ENCODE data around the gene MYL10. TPM values are rescaled to one million over a fixed set of nuclear protein-coding genes. Genes with fewer than 3 reads are reported as not detected.

MYL10 gene
- total RNA-seq, 1 donor from 2014 or later, result not detected

- no peak overlapping the region for H3K27ac ChIP-seq
- peaks cover 5% of the 10 kb centered on the region for H3K9me3 ChIP-seq
- no peaks in the 10 kb centered on the region for H3K36me3 ChIP-seq
- peak; percentile 52 to 61 for DNase-seq (ENCODE audit: extremely low spot score in 2 of 2)
- H3K27me3 ChIP-seq, result no peaks in the 10 kb centered on the region
- TF ChIP-seq, protein P1, sequence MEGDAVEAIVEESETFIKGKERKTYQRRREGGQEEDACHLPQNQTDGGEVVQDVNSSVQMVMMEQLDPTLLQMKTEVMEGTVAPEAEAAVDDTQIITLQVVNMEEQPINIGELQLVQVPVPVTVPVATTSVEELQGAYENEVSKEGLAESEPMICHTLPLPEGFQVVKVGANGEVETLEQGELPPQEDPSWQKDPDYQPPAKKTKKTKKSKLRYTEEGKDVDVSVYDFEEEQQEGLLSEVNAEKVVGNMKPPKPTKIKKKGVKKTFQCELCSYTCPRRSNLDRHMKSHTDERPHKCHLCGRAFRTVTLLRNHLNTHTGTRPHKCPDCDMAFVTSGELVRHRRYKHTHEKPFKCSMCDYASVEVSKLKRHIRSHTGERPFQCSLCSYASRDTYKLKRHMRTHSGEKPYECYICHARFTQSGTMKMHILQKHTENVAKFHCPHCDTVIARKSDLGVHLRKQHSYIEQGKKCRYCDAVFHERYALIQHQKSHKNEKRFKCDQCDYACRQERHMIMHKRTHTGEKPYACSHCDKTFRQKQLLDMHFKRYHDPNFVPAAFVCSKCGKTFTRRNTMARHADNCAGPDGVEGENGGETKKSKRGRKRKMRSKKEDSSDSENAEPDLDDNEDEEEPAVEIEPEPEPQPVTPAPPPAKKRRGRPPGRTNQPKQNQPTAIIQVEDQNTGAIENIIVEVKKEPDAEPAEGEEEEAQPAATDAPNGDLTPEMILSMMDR (IDR thresholded peaks at IDR 0.05), result no peak
- TF ChIP-seq POLR2A (IDR thresholded peaks at IDR 0.05) (no peak), POLR2AphosphoS5 (IDR thresholded peaks at IDR 0.05; ENCODE audit: insufficient read depth in 1 of 2, low read depth in 1 of 2) (no peak)
- H3K4me3 ChIP-seq, result no peak overlapping the region
- H3K4me1 ChIP-seq, result no peaks in the 10 kb centered on the region
- intact Hi-C loops (cut with DNase I), result no loop called here
Observed at GRCh38 chr7:101581891-101582290, 47.2 kb downstream of the MYL10 start.

GRCh38 chr7:101580596-101580995 is 48.5 kb downstream of the MYL10 start:
- no peaks in the 10 kb centered on the region for H3K4me1 ChIP-seq
- H3K27me3 ChIP-seq, result no peaks in the 10 kb centered on the region
- no peak overlapping the region for H3K4me3 ChIP-seq
- intact Hi-C loops (cut with DNase I), result no loop called here
- peak; percentile 37 to 84 for DNase-seq (ENCODE audit: extremely low spot score in 2 of 2)
- peaks cover 5% of the 10 kb centered on the region for H3K9me3 ChIP-seq
- no peaks in the 10 kb centered on the region for H3K36me3 ChIP-seq
- H3K27ac ChIP-seq, result no peak overlapping the region
- TF ChIP-seq POLR2A (IDR thresholded peaks at IDR 0.05) (no peak), POLR2AphosphoS5 (IDR thresholded peaks at IDR 0.05; ENCODE audit: insufficient read depth in 1 of 2, low read depth in 1 of 2) (no peak)
- TF ChIP-seq, protein P1 (IDR thresholded peaks at IDR 0.05), result no peak

GRCh38 chr7:101578552-101578951 is 50.5 kb downstream of the MYL10 start:
- H3K4me3 ChIP-seq, result no peak overlapping the region
- TF ChIP-seq, protein P1 (IDR thresholded peaks at IDR 0.05), result no peak
- TF ChIP-seq POLR2AphosphoS5 (IDR thresholded peaks at IDR 0.05; ENCODE audit: insufficient read depth in 1 of 2, low read depth in 1 of 2) (no peak), POLR2A (IDR thresholded peaks at IDR 0.05) (no peak)
- H3K4me1 ChIP-seq, result no peaks in the 10 kb centered on the region
- intact Hi-C loops (cut with DNase I), result no loop called here
- no peaks in the 10 kb centered on the region for H3K27me3 ChIP-seq
- H3K27ac ChIP-seq, result no peak overlapping the region
- H3K9me3 ChIP-seq, result peaks cover 3% of the 10 kb centered on the region
- DNase-seq (ENCODE audit: extremely low spot score in 2 of 2), result no peak
- H3K36me3 ChIP-seq, result no peaks in the 10 kb centered on the region

DNA sequence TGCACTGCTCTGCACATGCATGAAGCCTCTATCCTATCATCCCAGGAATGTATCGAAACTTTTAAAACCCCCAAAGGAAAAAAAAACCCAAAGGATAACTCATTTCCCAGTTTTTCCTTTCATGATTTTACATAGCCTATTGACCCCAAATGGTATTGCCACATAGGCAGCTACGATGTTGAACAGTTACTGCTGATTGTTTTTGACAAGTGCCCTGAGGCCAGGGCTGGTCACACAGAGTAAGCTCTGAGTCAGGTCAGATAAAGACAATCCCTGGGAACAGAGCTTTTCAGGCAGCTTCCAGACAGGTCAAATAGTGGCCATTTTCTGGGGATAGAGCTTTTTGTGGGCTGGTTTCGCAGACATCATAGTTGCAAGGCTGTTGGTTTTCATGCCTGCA is 52.1 kb downstream of the MYL10 start:
- intact Hi-C loops (cut with DNase I), result no loop called here
- H3K27me3 ChIP-seq, result no peaks in the 10 kb centered on the region
- TF ChIP-seq POLR2AphosphoS5 (IDR thresholded peaks at IDR 0.05; ENCODE audit: insufficient read depth in 1 of 2, low read depth in 1 of 2), result no peak
- TF ChIP-seq, protein P1 (IDR thresholded peaks at IDR 0.05), result no peak
- no peak for TF ChIP-seq POLR2A (IDR thresholded peaks at IDR 0.05)
- H3K36me3 ChIP-seq, result no peaks in the 10 kb centered on the region
- H3K4me3 ChIP-seq, result no peak overlapping the region
- H3K4me1 ChIP-seq, result no peaks in the 10 kb centered on the region
- peak in 1 of 2 donors; percentile 2 for DNase-seq (ENCODE audit: extremely low spot score in 2 of 2)
- H3K27ac ChIP-seq, result no peak overlapping the region
- H3K9me3 ChIP-seq, result no peaks in the 10 kb centered on the region

DNA sequence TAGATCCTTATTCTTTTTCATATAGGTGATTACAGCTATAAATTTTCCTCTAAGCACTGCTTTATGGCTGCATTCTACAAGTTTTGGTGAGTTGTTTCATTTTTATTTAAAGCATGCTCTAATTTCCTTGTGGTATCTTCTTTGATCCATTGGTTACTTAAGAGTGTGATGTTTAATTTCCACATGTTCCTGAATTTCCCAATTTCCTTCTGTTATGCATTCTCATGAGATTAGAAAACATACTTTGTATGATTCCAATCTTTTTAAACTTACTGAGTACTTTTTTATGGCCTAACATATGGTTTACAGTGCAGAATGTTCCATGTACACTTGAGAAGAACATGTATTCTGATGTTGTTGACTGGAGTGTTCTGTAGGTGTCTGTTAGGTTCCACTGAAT is 53.4 kb downstream of the MYL10 start:
- no peak for DNase-seq (ENCODE audit: extremely low spot score in 2 of 2)
- no peaks in the 10 kb centered on the region for H3K27me3 ChIP-seq
- no peaks in the 10 kb centered on the region for H3K36me3 ChIP-seq
- TF ChIP-seq POLR2AphosphoS5 (IDR thresholded peaks at IDR 0.05; ENCODE audit: insufficient read depth in 1 of 2, low read depth in 1 of 2), result no peak
- TF ChIP-seq, protein P1 (IDR thresholded peaks at IDR 0.05), result no peak
- TF ChIP-seq POLR2A (IDR thresholded peaks at IDR 0.05), result no peak
- no peaks in the 10 kb centered on the region for H3K4me1 ChIP-seq
- intact Hi-C loops (cut with DNase I), result no loop called here
- H3K4me3 ChIP-seq, result no peak overlapping the region
- H3K9me3 ChIP-seq, result no peaks in the 10 kb centered on the region
- H3K27ac ChIP-seq, result no peak overlapping the region
